Colonic mucosa (tissue), 4 donors: ENCODE data around the gene ZCRB1. TPM values are rescaled to one million over a fixed set of nuclear protein-coding genes. Genes with fewer than 3 reads are reported as not detected.
A peak's percentile ranks its signal among the peaks of the same experiment; 100 is the strongest.

Experiments used
- DNase-seq: peaks from one replicate; pipeline ENCODE4 v3.0.0-alpha.2; 2020
- H3K27ac ChIP-seq: fragments of 200-600 bp; one replicate; pipeline ENCODE4 v1.8.0; 2021
- H3K27me3 ChIP-seq: fragments of 200-600 bp; one replicate; pipeline ENCODE4 v1.8.0; 2021
- H3K36me3 ChIP-seq: fragments of 200-600 bp; one replicate; pipeline ENCODE4 v1.8.0; 2021
- H3K4me1 ChIP-seq: fragments of 200-600 bp; one replicate; pipeline ENCODE4 v1.8.0; 2021; ENCODE audit warnings: mild to moderate bottlenecking
- H3K4me3 ChIP-seq: fragments of 200-600 bp; one replicate; pipeline ENCODE4 v1.8.0; 2021
- H3K9ac ChIP-seq, 2 donors: one replicate each; pipeline ENCODE4 v1.7.0; 2013; ENCODE audit warnings: control low read depth in 2 of 2, low read depth in 2 of 2, low read length in 2 of 2
- H3K9me3 ChIP-seq: fragments of 200-600 bp; one replicate; pipeline ENCODE4 v1.8.0; 2021
- intact Hi-C: fragments of 100-400 bp; cut with DNase I; formaldehyde crosslinking; loops from one replicate; pipeline ENCODE4 v1.14.1; 2022
- total RNA-seq, 2 donors: library from RNA; stranded (reverse); fragmentation: NEBNext Ultra II Directional in 1 of 2; extraction: Animal tissue kit (Norgen Biotek cat#: 25700) in 1 of 2; gene quantifications; one replicate each; pipeline ENCODE4 v1.2.1, GENCODE V29; 2021
- TF ChIP-seq, protein P1 (sequence below): fragments of 200-600 bp; IDR thresholded peaks from one replicate; pipeline ENCODE4 v1.8.0; 2022; ENCODE audit warnings: antibody characterized with exemption, mild to moderate bottlenecking
- donor health status: healthy.
- donor health status: DM: no; HTN: no; CAD: no.
- donor health status: DM: no; HTN: no; CAD: no.

Gene ZCRB1
- total RNA-seq, 2 donors from 2014 or later: 31.2 to 35.5 TPM

DNA sequence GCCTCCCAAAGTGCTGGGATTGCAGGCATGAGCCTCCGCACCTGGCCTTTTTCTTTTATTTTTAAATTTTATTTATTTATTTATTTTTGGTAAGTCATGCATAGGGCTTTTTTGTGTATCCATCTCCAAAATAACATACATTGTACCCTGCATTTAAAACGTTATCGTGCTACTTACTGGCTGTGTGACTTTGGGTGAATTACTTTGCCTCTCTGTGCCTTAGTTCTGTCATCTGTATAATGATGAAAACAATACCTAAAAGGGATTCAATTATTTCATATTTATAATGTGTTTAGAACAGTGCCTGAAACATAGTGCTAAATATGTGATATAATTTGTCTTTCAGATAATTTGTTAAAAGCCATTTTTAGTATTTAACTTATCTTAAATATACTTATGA is 19.6 kb downstream of the ZCRB1 start:
- H3K4me1 ChIP-seq: no peaks in the 10 kb centered on the region
- TF ChIP-seq, protein P1, sequence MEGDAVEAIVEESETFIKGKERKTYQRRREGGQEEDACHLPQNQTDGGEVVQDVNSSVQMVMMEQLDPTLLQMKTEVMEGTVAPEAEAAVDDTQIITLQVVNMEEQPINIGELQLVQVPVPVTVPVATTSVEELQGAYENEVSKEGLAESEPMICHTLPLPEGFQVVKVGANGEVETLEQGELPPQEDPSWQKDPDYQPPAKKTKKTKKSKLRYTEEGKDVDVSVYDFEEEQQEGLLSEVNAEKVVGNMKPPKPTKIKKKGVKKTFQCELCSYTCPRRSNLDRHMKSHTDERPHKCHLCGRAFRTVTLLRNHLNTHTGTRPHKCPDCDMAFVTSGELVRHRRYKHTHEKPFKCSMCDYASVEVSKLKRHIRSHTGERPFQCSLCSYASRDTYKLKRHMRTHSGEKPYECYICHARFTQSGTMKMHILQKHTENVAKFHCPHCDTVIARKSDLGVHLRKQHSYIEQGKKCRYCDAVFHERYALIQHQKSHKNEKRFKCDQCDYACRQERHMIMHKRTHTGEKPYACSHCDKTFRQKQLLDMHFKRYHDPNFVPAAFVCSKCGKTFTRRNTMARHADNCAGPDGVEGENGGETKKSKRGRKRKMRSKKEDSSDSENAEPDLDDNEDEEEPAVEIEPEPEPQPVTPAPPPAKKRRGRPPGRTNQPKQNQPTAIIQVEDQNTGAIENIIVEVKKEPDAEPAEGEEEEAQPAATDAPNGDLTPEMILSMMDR: no peak
- no peaks in the 10 kb centered on the region for H3K36me3 ChIP-seq
- no peaks in the 10 kb centered on the region for H3K27me3 ChIP-seq
- no peak overlapping the region for H3K9ac ChIP-seq
- DNase-seq: no peak
- no peaks in the 10 kb centered on the region for H3K9me3 ChIP-seq
- no peak overlapping the region for H3K4me3 ChIP-seq
- intact Hi-C loops: no loop called here
- H3K27ac ChIP-seq: no peak overlapping the region

DNA sequence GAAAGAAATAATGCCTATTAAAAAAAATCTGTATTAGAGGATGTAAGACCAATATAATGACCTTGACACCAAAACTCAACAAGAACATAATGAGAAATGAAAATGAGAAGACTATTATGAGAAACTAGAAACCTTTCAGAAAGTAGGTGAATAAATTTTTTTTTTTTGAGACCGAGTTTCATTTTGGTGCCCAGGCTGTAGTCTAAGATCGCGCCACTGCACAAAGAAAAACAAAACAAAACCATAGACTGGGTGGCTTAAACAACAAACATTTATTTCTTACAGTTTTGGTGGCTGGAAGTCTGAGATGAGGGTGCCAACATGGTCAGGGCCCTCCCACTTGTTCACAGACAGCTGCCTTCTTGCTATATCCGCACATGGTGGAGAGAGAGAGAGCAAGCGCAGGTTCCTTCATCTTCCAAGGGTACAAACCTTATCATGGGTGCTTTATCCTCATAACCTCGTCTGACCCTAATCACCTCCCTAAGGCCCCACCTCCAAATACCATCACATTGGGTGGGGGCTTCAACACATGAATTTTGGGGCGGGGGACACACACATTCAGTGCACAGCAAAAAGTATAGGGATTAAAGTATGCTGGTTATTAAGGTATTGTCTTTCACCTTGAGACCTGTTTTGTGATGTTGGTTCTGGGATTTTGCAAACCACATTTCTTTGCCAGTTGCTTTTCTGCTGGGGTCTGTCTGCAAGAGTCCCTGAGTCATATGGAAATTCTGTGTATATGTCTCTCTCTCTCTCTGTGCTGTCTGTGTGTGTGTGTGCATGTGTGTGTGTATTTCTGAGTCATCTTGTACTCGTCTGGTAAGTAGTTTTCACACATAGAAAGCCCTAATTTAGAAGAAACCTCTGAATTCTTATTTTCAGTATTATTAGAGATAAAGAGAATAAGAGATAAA is 26.2 kb downstream of the ZCRB1 start:
- TF ChIP-seq, protein P1: no peak
- H3K27me3 ChIP-seq: no peaks in the 10 kb centered on the region
- no peaks in the 10 kb centered on the region for H3K9me3 ChIP-seq
- intact Hi-C loops: no loop called here
- no peaks in the 10 kb centered on the region for H3K4me1 ChIP-seq
- H3K9ac ChIP-seq: no peak overlapping the region
- DNase-seq: no peak
- H3K36me3 ChIP-seq: no peaks in the 10 kb centered on the region
- no peak overlapping the region for H3K27ac ChIP-seq
- H3K4me3 ChIP-seq: no peak overlapping the region

DNA sequence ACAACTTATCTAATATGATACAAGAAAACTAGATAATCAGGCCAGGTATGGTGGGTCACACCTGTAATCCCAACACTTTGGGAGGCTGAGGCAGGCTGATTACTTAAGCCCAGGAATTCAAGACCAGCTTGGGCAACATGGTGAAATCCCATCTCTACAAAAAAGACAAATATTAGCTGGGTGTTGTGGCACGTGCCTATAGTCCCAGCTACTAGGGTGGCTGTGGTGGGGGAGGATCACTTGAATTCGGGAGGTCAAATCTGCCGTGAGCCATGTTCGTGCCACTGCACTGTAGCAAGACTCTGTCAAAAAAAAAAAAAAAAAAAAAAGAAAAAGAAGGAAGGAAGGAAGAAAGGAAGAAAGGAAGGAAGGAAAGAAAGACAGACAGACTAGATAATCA is 27.0 kb downstream of the ZCRB1 start:
- Histone ChIP-seq H3K4me1 (no peaks in the 10 kb centered on the region), H3K36me3 (no peaks in the 10 kb centered on the region), H3K4me3 (no peak overlapping the region), H3K27ac (no peak overlapping the region), H3K9ac (no peak overlapping the region), H3K27me3 (no peaks in the 10 kb centered on the region), H3K9me3 (no peaks in the 10 kb centered on the region)
- no peak for DNase-seq
- TF ChIP-seq, protein P1: no peak
- intact Hi-C loops: no loop called here

DNA sequence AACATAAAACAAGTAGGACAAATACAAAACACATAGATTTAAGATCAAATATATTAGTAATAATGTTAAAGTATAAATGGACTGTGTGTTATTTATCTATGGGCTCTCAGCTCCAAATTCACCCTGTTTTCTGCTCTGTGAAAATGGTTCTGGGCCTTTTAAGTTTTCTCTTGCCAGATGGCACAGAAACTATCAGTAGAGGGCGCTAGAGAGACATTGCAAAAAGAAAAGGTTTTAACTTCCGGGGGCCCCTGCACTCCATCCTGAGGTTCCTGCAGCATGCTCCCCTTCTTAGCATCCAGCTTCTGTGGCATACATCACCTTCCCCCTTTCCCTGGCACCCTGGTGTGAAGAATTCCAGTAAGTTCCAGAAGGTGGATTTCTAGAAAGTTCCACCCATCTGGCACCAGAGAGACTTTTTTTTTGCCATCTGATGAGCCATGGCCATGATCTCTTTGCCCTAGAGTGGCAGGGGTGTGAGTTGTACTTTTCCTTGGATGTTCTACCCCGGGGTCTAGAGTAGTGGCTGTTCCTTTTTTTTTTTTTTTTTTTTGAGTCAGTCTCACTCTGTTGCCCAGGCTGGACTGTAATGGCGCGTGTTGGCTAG is 29.3 kb downstream of the ZCRB1 start:
- H3K9ac ChIP-seq: no peak overlapping the region
- TF ChIP-seq, protein P1: peak; percentile 24
- no peaks in the 10 kb centered on the region for H3K4me1 ChIP-seq
- H3K36me3 ChIP-seq: no peaks in the 10 kb centered on the region
- H3K27me3 ChIP-seq: no peaks in the 10 kb centered on the region
- no peak overlapping the region for H3K27ac ChIP-seq
- DNase-seq: no peak
- intact Hi-C loops: no loop called here
- H3K9me3 ChIP-seq: no peaks in the 10 kb centered on the region
- H3K4me3 ChIP-seq: no peak overlapping the region

DNA sequence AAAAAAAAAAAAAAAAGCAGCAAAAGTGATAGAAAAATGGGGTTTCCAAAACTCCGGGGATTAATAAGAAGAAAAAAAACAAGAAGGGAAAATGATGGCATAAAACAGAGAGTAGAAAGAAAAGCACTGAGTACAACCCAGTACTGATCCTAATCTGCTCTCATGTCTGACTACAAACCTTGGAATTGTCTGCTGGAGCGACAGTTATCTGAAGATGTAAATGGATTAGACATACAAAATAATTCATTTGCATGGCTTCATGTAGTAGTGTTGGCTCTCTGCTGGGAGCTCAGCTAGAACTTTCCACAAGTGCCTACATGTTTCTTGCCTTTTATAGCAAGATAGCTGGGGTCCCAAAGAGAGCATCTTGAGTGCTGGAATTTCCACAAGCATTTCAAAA is 34.2 kb downstream of the ZCRB1 start:
- H3K4me3 ChIP-seq: no peak overlapping the region
- H3K9ac ChIP-seq: no peak overlapping the region
- H3K36me3 ChIP-seq: no peaks in the 10 kb centered on the region
- intact Hi-C loops: no loop called here
- no peaks in the 10 kb centered on the region for H3K9me3 ChIP-seq
- H3K4me1 ChIP-seq: no peaks in the 10 kb centered on the region
- H3K27me3 ChIP-seq: no peaks in the 10 kb centered on the region
- no peak overlapping the region for H3K27ac ChIP-seq
- DNase-seq: no peak
- TF ChIP-seq, protein P1: no peak
